ENCODE data around the gene ATP12A.

The ATP12A gene

DNA sequence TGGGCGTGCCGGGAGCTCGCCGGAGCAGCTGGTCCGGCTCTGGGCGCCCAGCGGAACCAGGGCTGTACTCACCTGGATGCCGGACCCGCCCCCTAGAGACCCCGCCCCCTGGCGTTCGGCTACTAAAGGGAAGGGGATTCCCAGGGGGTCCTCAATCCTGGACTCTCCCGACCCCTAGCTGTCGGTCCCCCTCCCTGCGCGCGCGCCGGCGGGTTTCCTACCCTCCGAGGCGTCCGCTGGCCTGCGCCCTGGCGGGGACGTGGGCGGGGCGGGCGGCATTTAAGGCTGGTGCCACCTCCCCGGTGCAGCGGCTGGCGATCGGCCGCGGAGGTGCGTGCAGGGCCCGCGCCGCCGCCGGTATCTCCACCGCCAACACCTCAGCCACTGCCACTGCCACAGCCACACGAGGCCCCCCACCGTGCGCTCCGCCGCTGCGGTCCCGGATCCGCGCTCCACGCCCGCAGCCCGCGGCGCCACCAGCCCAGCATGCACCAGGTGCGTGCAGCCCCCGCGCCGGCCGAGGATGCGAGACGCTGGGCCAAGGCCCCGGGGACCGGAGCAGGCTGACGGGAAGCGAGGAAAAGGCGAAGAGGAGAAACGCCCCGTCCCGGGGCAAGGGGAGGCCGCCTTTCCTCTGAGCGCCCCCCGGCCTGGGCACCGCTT is at the start of gene ATP12A:
Gene ATP12A (plus strand): TSS at position 151 of the 663 bp plus-strand sequence. CDS start 336 bp downstream, at position 487.
- DNase-seq = no peak

- peak; percentile 13 for DNase-seq
Measured at GRCh38 chr13:24630851-24631620, 49.2 kb upstream of the ATP12A start.

DNA sequence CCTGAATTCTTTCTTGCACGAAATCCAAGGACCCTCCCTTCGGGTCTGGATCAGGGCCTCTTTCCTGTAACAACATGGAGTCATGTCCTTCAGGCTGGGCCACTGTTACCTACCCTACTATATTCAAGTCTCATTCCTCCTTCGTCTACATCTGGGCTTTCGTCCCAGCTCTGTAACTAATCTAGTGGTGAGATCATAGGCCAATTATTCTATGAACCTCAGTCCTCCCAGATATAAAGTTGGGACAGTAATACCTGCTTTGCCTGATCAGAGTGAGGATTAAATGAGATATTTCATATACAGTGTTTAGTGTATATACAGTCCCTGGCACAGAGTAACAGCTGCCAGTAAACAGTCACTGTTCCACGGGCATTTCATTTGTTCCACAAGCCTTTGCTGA is 48.3 kb upstream of the ATP12A start:
- DNase-seq = no peak

DNA sequence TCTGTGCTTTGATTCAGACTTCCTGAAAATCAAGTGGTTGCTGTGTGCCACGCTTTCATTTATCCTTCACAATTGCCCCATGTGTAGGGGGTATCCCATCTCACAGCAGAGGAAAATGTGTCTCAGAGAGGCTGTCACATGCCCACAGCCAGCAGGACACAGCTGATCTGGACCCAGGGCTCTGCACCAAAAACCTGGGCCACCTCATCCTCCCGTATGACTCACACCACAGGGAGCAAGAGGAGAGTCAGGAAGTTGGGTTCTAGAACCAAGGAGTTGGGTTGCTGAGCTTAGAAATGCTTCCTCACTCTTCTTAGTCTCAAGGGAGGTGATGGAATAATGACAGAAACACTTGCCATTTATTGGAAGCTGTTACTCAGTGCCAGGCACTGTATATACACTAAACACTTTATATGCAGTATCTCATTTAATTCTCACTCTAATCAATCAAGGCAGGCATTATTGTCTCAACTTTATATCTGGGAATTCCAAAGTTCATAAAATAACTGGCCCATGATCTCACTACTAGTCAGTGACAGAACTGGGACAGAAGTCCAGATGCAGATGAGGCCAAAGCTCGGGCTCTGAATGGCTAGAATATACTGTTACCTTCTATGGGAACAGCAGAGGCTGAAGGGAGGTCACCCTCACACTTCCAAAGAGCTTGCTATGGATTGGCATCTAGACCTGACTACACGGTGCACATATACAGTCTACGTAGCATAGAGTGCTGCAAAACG is 47.7 kb upstream of the ATP12A start:
- peak; percentile 17 for DNase-seq

GRCh38 chr13:24636776-24637175 is 43.4 kb upstream of the ATP12A start:
- no peak for DNase-seq

GRCh38 chr13:24638096-24638495 is 42.1 kb upstream of the ATP12A start:
- no peak for DNase-seq

GRCh38 chr13:24640752-24641151 is 39.5 kb upstream of the ATP12A start:
- DNase-seq = no peak

GRCh38 chr13:24642219-24642618 is 38.0 kb upstream of the ATP12A start:
- no peak for DNase-seq

DNA sequence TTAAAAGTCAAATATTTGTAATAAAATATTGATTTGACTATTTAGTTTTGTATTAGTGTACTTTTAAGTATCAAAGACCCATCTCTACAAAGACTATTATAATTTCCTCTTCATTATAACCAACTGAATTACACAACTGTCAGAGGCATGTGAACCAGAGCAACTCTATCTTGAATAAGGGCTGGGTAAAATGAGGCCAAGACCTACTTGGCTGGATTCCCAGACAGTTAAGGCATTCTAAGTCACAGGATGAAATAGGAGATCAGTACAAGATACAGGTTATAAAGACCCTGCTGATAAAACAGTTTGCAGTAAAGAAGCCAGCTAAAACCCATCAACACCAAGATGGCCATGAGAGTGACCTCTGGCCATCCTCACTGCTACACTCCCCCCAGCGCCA is 36.2 kb upstream of the ATP12A start:
- DNase-seq = no peak

DNA sequence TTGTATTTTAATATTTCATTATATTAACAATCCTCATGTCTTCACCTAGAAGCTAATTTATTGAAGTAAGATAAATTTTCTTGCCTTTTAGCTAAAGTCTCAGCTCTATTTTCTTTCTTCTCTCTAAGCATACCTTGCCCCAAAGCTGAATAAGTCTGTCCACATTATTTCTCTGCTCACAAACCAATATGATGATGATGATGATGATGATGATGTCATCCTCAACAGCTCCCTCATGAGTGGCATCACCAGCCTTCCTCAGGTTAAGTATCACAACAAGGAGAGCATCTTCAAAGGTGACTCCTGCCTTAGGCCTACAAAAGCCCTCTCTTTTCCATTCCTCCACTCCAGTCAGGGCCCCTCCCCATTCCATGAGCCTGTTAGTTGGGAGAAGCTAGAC is 31.9 kb upstream of the ATP12A start:
- no peak for DNase-seq

DNA sequence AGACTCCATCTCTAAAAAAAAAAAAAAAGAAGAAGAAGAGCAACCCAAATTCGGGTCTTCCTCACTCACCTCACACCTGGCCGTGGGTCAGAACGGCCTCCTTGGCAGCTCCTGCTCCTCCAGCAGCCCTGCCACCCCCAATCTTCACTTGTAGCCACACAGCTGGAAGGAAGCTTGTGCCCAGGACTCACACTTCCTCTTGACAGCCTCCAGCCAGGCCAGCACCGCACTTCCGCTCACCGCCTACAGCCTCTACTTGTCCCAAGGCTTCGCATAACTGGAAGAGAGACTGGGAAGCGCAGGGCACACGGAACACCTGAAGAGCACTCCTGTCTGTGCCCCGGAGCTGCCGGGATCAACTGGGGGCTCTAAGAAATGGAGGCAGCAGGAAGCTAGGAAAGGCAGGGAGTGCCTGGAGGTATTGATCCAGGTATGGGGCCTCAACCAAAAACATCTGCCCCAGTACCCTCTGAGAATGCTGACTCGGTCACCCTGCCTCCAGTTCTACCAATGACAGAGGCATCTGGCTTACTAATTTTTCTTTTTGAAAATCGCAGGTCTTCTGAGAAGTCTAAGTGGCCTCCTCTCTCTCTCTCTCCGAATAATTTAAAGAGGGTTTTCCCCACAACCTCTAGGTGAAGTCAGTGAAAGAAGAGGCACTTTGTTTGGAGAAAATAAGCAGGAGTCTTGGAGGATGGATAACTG is 31.1 kb upstream of the ATP12A start:
- no peak for DNase-seq

GRCh38 chr13:24649688-24650043 is 30.5 kb upstream of the ATP12A start:
- no peak for DNase-seq

- no peak for DNase-seq
Measured at GRCh38 chr13:24650161-24650560, 30.0 kb upstream of the ATP12A start.

- no peak for DNase-seq
Measured at GRCh38 chr13:24651718-24652345, 28.4 kb upstream of the ATP12A start.

DNA sequence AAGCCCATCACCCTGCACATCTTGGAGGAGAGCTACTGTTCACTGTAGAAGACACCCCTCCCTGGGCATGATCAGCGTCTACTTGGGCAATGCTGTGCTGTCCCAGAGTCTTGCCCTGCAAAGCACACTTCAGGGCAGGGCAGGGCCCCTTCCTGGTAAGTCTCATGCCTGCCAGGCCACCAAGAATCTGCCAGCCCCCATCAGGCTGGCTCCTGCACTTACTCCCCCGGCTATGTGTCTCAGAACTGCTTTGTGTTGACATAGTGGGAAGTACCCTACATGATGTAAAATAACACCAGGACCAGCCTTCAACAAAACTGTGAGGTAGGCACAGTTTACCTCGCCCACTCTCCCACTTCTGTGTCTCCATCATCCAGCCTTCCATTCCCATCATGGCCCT is 27.8 kb upstream of the ATP12A start:
- no peak for DNase-seq

- peak; percentile 8 for DNase-seq
Measured at GRCh38 chr13:24654741-24655140, 25.5 kb upstream of the ATP12A start.

- DNase-seq = no peak
Measured at GRCh38 chr13:24659239-24659638, 21.0 kb upstream of the ATP12A start.

- DNase-seq = no peak
Measured at GRCh38 chr13:24660023-24660741, 20.0 kb upstream of the ATP12A start.

DNA sequence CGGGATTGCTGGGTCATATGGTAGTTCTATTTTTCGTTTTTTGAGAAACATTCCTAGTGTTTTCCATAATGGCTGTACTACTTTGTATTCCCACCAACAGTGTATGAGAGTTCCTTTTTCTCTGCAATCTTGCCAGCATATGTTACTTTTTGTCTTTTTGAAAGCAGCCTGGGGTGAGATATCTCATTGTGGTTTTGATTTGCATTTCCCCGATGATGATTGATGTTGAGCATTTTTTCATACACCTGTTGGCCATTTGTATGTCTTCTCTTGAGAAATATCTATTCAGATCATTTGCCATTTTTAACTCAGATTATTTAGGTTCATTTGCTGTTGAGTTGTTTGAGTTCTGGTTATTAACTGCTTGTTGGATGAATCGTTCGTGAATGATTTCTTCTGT is 18.5 kb upstream of the ATP12A start:
- no peak for DNase-seq

- DNase-seq = no peak
Measured at GRCh38 chr13:24662195-24663088, 17.8 kb upstream of the ATP12A start.

- DNase-seq = no peak
Measured at GRCh38 chr13:24663089-24663395, 17.2 kb upstream of the ATP12A start.

All from HCEC 1CT (cell line).